Hindlimb muscle (tissue), 1 donor: ENCODE data around the gene PTPRN2. TPM values are rescaled to one million over a fixed set of nuclear protein-coding genes. Genes with fewer than 3 reads are reported as not detected.
"Not testable (repeated sequence)": the region's sequence is repeated elsewhere in the genome, so short reads cannot be mapped to it uniquely, and the experiment has no call there.

Experiments
- DNase-seq: peaks from one replicate; pipeline ENCODE4 v3.0.0-alpha.2; 2013
- polyA plus RNA-seq: library from polyadenylated mRNA; unstranded; fragments of 120-200 nt; gene quantifications from one replicate; pipeline ENCODE4 v1.2.1, GENCODE V29; 2013; ENCODE audit not compliant: insufficient read length

The PTPRN2 gene
- polyA plus RNA-seq, 1 donor = 2.0 TPM

DNA sequence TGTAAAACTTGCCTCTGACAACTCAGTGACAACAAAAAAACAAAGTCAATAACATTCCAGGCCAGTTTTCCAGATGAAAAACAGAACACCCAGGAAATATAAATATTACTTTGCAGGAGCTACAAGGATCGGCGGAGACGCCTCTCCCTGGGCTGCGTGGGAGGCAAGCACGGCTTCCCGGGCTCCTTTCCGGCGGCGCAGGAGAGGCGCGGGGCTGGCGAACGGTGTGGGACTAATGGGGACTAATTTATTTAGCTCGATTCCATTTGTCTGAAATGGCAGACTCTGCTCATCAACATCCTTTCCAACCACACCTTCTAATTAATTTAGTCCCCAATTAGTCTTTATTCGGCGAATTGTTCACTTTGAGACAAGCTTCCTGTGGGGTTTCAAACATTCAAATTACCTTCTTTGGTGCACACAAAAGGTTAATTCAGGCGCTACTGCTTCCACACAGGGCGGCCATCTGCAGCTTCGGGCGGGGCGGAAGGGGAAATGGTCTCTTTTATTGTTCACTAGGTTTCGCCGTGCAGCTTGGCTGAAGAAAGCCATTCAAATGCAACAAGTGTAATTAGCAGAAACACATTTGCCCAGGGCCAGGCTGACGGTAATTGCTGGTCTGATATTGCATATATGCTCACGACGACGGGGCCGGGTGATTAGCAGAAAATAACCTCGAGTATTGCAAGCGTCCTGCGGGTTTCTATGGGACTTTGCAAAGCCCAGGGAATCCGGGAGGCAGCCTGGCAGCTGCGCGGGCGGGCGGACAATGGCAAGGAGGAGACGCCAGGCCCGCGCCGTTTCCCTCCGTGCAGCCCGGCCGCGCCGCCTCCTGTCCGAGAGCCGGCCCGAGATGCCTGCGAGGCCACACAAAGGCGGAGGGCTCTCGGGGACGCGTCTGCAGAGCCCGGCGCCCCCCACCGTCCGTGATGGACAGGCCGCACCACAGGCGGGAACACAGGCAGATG, 270.1 kb downstream of the PTPRN2 start:
- peak; percentile 8 for DNase-seq

DNA sequence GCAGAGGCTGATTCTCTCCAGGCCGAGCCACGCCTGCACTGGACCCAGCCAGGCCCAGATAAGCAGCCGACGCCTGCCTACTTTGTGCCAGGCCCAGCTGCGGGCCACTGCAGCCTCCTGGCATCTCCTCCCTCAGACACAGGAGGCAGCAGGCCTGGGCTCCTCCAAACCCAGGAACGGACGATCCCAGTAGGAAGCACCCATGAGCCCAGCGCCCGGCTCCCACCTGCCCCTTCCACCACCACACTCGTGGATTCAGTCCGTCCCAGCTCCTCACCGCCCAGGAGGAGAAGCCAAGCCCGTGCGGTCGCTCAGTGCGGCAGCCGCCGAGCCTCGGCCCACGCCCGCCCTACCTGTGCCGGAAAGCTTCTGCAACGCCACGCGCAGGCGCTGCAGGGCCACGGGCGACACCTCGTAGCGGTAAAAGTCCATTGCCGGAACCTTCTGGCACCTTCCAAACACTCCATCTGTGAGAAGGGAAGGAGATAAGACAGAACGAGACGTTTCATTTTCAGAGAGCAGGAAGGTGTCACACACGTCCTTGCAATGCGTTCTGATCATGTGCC, 271.1 kb downstream of the PTPRN2 start:
- no peak for DNase-seq

DNA sequence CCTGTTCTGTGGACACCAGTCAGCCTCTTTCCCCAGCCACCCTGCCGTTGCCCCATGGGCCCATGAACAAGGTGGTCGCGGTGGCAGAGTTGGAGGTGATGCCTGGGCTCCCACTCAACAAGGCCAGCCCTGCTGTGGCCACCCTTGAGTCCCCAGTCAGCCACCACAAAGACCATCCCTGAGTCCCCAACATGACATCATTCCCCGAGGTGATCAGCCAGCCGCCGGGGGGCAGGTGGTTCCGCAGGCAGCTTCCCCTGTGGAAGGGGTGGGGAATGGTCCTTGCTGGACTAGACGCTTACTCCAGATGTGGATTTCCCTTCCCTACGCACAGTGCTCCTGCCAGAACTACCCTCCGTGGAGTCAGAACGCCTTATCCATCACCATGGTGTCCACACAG, 271.7 kb downstream of the PTPRN2 start:
- no peak for DNase-seq

DNA sequence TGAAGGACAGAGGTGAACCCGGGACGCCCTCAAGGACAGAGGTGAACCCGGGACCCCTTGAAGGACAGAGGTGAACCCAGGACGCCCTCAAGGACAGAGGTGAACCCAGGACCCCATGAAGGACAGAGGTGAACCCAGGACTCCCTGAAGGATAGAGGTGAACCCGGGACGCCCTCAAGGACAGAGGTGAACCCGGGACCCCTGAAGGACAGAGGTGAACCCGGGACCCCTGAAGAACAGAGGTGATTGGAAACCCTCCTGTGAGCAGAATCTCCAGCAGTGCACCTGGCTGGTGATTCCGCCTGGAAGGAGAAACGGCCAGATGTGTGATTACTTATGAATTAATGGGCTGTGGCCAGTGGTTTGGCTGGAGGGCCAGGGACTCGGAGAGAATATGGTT, 272.3 kb downstream of the PTPRN2 start:
- DNase-seq = no peak

DNA sequence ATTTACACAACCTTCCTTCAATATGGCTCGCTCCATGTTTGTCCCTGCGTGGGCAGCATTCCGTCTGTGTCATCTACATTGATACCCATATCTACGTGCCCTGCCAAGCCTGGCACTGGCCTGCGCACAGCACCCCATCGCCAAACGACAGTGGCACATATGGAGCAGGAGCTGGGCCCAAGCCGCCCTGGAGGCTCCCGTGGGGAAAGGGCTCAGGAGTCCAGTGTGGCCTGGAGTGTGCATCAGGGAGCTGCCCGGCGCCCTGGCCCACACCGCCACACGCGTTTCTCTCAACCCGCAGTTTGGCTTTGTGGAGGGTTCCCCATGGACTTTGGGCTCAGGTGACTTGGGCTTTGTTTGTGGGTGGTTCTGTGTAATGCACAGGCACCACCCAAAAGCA, 273.2 kb downstream of the PTPRN2 start:
- DNase-seq = no peak

DNA sequence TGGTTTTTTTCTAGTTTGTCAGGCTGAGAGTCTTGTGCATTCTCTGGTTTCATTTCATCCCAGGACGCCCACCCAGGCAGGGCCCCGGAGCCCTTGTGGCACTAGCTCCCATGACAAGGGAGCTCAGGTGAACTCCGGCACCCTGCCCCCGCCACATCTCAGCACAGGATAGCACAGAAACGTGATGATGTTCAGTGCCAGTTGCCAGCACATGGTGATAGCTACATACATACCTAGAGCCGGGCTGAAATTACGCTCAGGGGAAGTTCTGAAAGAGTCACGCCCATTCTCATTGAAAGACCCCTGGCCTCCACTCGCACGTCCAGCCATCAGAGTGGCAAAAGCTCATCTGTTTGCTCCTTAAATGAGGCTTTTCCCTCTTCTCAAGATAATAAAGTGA, 273.7 kb downstream of the PTPRN2 start:
- DNase-seq = no peak

DNA sequence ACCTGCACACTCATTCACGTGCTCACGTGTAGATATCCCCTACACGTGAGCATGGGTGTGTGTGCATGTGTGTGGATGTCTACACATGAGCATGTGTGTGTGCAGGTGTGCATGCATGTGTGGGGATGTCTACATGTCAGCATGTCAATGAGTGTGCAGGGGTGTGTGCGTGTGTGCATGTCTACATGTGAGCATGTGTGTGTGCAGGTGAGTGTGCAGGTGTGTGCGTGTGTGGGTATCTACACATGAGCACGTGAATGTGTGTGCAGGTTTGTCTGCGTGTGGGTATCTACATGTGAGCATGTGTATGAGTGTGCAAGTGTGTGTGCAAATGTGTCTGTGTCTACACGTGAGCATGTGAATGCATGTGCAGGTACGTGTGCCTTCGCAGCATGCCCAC, 274.8 kb downstream of the PTPRN2 start:
- no peak for DNase-seq

DNA sequence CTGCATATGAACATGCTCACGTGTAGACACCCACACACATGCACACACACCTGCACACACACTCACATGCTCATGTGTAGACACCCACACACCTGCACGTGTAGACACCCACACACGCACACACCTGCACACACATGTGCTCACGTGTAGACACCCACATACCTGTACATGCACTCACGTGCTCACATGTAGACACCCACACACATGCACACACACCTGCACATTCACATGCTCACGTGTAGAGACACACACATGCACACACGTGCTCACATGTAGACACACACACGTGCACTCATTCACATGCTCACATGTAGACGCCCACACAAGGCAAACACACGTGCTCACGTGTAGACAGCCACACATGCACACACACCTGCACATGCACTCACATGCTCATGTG, 275.8 kb downstream of the PTPRN2 start:
- DNase-seq = no peak

DNA sequence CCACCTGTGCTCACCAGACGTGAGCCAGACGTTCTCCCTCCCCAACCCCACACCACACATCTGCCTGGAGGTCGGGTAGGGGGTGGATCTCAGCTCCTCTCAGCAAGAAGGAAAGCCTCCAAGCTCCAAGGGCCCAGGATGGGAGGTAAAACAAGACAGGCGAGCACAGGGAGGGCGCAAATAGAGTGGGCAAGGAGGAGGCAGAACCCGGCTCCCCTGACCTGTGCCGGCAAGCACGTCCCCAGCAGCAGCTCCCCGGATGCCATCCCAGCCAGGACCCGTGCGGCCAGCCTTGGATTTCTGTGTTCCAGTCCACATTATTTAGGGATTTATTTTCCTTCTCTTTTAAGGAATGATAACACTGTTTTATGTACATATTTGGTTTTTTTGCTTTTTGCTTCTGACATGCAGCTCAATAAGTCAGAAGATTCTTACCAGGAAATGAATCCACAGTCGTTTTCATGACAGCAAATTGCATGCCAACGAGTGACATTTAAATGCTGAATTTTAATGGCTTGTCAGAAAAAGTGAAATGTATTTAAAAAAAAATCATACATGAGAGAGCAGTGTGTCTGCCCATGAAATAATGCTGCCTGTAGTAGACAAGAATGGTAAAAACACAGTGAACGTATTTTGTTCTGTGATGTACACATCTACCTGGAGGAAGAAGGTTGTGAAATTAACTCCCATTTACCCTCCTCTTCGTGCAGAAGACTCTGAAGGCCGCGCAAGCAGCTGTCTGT, 276.5 kb downstream of the PTPRN2 start:
- no peak for DNase-seq

DNA sequence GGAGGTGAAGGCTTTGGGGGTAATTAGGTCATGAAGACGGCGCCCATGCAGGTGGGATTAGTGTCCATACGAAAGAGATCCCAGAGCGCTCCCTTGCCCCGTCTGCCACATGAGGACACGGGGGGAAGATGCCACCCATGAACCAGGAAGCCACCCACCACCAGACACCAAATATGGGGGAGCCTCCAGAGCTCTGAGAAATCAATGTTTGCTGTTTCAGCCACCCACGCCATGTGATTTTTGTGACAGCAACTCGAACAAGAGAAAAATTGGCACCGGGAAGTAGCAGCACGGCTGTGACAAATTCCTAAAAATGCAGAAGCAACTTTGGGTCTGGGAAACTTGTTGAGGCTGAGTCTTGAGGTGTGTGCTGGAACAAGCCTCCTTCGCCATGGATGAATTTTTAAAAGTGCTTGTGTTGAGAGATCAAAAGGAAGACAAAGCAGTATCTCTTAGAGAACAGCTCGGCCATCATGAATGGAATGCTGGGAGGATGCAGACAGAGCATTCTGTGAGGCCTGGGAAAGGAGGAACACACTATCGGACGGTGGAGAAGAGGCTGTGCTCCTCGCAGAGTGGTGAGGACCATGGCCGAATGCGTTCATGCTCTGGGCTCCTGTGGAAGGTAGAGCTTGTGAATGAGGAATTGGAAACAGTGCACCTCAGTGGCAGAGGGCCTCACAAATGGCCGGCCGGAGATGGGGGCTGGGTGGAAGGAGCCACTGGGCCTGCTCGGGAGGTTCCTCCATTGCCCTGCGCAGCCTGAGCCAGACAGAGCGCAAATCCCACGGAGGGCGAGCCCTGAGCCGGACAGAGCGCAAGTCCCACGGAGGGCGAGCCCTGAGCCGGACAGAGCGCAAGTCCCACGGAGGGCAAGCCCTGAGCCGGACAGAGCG, 277.5 kb downstream of the PTPRN2 start:
- no peak for DNase-seq

DNA sequence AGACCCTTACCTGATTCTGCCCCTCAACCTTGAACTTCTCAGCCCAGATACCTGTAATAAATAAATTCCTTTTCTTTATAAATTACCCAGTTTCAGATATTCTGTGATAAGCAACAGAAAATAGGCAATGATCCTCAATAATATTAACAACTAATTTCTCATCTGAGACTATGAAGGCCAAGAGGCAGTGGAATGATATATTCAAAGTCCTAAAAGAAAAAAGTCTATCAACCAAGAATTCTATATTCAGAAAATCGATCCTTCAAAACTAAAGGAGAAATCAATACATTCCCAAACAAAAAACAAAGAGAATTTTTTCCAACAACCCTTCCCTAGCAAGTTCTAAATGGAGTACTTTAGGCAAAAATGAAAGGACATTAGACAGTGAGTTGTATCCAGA, 279.6 kb downstream of the PTPRN2 start:
- no peak for DNase-seq

DNA sequence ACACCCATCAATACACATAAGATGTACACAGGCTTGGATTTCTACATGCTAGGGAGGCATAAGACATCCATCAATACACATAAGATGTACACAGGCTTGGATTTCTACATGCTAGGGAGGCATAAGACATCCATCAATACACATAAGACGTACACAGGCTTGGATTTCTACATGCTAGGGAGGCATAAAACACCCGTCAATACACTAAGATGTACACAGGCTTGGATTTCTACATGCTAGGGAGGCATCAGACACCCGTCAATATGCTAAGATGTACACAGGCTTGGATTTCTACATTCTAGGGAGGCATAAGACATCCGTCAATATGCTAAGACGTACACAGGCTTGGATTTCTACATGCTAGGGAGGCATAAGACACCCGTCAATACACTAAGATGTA, 283.6 kb downstream of the PTPRN2 start:
- DNase-seq = not testable (repeated sequence)

DNA sequence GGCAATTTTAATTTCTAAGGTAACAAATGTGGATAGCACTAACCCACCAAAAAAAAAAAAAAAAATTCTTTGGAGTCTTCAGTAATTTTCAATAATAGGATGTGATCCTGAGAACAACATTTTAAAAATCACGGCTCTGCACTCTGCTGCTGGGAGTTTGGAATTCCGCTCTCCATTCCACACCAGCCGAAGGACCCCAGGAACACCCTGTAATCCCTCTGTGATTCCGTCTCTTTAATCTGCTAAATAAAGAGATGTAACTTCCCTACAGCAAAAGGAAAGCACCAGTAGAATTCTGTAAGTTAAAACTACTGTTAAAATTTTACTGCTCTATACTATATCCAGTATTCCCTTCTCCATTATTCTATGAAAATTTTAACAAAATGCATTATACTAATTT, 284.5 kb downstream of the PTPRN2 start:
- no peak for DNase-seq

DNA sequence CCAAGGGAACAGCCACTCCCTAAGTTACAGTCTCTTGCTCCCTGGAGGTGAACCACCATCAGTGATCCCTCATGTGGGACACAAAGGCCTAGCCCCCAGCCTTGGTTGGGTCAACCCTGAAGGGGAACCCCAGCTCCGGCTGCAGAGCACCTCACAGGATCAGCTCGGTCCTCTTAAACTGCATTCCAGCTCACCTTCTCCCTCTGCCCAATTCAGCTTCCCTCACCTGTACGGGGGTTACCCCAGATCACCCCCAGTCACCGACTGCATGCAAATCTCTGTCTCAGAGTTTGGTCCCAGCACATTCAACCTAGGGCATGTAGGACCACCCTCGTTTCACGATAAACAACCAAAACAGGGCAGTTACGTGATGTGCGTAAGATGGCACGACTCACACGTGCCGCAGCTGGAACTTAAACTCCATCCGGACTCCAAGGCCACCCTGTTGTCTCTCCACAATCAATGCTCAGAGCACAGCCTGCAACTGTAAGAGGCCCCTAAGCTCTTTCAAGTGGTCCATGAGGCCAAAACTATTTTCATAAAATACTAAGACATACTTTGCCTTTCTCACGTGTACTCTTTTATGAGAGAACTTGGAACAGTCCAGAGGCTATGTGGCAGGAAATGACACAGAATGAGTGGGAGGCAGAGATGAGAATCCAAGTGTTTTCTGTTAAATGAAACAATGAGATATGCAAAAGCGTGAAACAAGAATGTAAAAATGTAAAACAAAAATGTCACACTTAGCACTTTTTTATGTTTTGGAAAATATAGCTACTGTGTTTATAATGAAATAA, 285.2 kb downstream of the PTPRN2 start:
- no peak for DNase-seq

DNA sequence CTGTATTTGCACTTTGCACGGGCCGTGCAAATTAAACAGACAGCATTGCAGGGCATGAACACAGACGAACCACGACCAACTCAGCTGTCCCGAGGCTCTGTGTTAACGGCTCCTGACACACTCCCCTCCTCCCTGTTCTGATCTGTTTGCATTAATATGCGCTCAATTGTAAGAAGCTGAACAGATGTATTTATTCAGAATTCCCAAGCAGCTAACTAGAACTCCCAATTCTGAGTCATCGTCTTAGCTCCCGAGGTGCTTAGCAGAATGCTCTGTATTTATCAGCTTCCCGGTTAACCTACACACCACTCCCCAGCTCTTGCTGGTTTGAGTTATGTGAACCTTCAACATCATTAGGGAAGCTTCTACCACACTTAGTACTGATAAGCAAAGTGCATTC, 286.4 kb downstream of the PTPRN2 start:
- no peak for DNase-seq

DNA sequence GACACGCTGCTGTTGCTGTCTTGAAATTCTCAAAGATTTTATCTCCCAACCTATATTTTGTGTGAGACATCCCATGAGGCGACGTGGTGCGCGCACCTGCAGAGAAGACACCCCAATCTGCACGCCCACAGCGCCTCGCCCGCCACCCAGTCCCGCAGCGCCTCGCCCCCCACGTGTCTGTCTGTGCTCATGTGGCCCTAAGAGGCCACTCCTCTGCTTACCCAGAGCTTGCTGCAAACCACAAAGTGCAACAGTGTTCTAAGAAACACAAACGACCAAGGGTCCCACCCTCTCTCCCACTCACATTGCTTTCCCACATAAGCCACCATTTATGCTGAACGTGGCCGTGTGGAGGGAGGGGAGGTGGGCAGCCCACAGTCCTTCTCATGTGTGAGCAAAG, 287.2 kb downstream of the PTPRN2 start:
- DNase-seq = no peak

DNA sequence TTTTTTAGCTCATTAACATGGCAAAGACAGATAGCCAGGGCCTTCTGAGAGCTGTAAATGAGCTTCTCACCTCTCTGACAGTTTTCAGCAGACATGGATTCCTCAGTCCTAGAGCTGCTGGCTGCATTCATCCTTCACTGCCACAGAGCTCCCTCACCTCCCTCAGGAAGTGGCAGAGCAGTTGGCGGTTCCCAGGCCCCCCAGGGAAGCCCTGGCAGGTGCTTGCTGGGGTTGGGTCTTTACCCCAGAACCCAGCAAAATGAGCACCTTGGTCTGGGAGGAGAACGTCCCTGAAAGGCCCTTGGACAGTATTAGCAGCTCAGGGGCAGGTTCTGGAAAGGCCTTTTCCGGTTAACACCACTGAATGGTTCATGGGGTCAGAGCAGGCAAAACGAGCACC, 288.0 kb downstream of the PTPRN2 start:
- no peak for DNase-seq

DNA sequence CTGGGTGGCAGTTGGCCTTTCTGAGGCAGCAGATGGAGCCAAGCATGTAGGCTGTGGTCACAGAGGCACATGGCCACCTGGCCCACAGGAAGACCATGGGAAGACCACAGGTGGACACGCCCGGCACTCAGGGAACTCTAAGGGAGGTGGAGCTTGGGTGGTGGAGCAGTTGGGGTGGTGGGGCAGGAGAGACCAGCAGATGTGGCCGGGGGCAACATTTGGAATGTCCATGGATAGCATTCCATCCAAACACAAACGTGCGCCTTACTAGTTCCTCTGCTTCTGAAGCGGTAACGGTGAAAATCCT, 290.9 kb downstream of the PTPRN2 start:
- DNase-seq = no peak

DNA sequence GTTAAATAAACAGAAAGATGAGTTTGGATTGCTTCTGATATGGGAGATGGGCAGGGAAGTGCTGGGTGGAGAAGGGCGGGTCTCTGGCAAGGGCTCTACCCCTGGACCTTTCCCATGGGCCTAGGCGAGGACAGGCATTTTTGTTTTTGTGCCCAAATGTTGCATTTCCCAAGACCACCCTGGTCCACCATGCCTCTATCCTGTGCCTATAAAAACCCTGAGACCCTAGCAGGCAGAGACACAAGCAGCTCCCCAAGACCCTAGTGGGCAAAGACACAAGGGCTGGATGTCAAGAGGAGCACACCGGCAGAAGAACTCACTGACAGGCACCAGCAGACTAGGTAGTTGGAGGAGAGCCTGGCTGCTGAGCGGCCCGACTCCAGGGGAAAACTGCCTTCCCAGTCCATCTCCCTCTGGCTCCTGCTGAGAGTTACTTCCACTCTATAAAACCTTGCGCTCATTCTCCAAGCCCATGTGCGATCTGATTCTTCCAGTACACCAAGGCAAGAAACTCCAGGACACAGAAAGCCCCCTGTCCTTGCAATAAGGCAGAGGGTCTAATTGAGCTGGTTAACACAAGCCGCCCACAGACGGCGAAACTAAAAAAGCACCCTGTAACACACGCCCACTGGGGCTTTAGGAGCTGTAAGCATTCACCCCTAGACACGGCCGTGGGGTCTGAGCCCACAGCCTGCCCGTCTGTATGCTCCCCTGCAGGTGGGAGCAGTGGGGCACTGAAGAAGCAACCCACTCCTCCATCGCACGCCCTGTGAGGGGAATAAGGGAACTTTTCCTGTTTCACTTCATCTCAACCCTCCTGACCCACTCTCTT, 291.4 kb downstream of the PTPRN2 start:
- DNase-seq = no peak

DNA sequence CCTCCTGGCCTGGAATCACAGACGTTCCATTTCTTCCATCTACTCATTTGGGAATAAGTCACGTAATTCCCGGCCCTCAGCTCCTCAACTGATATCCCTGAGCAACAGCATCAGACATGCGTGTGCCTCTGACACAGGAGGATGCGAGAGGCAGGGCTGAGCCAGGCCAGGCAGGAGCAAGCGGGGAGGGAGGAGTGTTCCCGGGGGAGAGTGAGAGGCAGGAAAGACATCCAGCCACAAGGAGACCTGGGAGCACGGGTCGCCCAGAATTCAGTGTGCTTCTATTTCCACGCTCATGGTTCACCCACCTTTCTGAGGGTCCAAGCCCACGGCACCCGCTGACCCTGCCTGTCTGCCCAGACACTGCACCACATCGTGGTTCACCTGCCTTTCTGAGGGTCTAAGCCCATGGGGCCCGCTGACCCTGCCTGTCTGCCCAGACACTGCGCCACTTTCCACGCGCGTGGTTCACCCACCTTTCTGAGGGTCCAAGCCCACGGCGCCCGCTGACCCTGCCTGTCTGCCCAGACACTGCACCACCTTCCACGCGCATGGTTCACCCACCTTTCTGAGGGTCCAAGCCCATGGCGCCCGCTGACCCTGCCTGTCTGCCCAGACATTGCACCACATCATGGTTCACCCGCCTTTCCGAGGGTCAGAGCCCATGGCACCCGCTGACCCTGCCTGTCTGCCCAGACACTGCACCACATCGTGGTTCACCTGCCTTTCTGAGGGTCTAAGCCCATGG, 293.0 kb downstream of the PTPRN2 start:
- DNase-seq = not testable (repeated sequence)
